ENCODE measurements around the gene CYLD.

Gene CYLD

DNA sequence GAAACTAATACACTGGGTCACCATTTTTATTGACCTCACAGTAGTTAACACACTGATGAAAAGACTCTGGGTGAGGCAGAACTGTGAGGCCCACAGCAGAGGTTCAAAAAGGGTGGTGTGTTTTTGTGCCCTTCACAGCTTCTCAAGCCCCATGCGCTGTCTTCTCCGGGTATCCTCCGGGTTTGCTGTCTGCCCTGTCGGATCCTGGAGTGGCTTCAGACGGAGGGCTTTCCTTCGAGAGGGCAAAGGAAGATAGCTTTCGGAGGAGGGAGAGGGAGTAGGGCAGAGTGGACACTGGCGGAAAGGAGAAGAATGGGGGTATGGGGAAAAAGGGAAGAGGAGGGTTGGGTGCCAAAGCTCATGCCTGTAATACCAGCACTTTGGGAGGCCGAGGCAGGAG lies 80.8 kb downstream of the CYLD start:
- DNase-seq, result no peak

DNA sequence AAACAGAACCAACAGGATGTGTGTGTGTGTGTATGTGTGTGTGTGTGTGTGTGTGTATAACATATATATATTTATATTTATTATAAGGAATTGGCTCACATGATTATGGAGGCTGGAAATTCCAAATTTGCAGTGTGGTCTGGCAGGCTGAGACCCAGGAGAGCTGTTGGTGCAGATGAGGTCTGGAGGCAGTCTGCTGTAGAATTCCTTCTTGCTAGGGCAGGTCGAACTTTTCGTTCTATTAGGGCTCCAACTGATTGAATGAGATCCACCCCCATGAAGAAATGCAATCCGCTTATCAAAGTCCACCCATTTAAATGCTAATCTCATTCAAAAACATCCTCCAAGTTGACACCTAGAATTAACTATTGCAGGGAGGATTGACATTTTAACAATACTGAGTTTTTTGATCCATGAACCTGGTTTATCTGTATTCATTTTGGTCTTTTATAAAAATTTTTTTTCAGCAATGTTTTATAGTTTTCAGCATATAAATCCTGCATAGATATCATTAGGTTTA lies 85.0 kb downstream of the CYLD start:
- DNase-seq, result no peak

DNA sequence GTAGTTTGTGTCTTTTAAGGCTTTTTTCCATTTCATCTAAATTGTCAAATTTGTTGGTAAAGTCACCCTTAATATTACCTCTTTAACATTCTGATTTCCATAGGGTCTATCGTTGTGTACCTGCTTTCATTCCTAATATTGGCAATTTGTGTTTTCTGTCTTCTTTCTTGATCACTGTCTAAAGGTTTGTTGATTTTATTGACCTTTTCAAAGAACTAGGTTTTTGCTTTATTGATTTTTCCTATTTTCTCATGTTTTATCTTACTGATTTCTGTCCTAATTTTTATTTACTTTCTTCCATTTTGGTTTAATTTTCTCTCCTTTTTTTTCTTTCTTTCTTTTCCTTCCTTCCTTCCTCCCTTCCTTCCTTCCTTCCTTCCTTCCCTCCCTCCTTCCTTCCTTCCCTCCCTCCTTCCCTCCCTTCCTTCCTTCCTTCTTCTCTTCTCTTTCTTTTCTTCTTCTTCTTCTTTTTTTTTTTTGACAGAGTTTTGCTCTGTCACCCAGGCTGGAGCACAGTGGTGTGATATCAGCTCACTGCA lies 86.3 kb downstream of the CYLD start:
- no peak for DNase-seq

DNA sequence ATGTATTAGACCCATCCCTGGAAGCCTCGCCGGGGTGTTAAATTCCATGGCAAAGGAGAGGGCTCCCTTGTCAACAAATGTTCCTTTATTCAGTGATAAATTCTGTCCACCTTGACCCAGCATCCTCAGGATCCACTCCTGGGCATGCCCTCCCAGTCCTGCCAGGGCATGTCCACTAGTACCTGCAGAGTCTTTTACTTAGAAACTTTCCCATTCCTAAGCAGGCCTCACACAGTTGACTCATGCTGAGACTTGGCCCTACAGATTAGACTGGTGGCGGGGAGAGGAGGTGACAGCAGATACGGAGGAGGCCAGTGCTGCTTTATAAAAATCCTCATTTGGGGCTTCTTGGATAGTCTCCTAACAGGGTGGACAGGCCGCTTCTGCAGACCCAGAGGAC lies 88.8 kb downstream of the CYLD start:
- no peak for DNase-seq

DNA sequence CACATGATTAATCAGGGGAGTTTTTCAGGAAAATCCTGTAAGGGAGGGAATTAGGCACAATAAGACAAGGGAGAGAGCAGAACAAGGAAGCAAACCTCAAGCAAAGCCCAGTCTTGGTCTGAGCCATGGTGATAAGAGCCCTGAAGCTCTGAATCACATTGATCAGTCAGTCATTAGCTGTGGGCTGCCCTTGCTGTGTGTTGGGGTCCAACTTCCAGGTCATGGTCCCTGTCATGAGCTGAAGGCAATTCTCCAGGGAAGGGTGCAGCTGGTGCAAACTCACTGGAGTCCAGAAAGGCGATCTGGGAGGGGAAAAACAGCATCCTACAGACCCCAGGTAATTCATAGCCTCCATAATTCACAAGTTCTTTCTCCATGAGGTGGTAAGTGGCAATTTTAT lies 89.9 kb downstream of the CYLD start:
- no peak for DNase-seq

DNA sequence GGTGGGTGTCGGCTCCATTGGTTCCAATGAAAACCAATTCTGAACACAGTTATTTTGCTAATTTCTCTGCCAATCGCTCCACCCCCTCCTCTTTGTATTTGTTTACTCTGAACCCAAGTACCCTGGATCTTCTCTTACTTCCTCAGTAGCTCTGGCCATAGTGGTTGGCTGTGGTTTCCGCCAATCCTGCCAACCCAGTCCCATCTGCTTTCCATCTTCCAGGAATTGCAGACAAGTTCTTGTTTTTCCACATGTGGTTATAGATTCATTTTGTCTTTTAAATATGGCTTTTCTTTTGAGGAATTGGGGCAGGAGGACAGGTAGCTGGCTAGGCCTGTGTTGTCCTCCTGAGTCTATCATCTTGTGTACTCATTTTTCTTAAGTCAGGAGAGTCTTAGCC lies 92.0 kb downstream of the CYLD start:
- DNase-seq, result no peak

DNA sequence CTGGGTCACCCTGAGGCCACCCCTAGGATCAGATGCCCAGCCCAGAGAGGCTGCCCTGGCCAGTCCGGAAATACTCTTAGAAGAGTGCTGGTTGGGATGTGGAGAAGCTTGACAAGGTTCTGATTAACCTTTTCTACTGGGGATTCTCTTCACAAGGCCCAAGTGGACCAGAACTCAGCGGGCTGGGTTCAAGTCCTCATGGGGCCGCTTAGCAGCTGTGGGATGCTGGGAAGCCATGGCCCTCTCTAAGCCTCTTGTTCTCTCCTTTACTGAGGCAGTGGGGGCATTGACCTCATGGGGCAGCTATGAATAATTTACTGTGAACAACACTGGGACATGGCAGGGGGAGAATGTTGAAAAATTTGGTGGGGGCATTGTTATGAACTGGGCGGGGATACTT lies 92.8 kb downstream of the CYLD start:
- no peak for DNase-seq

DNA sequence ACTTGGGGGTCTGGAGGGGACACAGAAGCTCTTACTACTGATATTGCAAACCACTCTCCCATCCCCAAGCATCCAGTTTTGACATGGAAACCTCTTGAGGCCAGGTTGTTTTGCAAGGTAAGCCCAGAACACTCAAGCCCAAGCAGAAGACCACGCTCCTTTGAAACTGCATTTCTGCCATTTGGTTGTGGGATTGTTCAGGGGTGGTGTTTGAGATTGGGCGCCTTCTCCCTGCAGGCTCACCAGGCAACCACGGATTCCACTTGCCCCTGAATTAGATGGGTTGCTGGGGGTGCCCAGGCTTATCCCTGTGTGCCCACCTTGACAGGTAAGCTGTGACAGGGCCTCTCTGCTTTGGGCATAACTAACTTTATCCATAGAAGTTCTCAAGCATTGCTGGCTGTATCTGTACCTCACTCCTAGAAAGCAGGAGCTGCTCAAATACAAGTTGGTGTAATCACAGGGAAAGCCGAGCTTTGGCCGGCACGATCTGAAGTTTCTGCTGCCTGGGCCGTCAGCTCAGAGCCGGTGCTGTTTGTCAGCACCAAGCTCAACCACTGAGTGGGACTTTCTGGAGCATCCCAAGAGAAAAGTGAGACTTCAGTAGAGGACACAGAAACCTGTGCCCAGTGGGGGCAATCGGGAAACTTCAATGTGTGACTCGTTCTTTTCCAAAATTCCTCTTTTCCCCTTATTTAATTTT lies 93.6 kb downstream of the CYLD start:
- no peak for DNase-seq

DNA sequence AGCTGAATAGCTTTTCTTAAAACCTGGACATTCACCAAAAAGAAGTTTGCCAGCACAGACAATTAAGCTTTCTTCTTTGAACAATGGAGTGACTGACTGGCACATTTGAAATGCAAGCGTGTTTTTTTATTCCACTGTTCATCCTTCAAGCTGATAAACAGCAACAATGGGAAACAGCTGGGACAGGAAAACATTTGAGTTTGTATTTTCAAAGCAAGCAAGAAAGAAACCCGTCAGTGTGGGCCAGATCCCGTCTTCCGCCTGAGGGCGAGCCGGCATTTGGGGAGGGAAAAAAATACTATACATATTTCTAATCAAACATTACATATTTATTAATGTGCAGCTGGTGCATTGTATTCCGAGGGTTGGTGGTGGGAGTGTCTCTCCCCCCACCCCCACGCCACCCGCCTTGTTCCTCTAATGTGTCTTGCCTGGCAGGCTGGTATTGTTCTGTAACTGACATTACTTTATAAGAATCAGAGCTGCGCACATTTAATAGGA lies 94.3 kb downstream of the CYLD start:
- DNase-seq, result no peak

DNA sequence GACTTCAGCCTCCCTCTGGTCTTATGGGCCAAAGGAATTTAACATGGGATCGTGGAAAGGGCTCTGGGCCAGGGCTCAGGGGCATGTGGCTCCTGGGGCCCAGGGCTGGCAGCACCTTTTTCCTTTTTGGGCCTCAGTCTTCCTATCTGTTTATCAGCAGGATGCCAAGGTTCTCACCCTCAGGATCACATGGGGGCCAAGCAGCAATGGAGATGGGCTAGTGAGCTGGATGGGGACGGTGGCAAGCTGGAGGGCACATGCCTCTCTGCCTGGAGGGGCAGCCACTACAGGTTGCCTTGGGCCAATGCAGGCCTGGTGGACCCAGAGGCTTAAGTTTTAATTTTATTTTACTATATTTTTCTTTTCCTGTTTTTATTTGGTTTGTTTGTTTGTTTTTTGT lies 95.4 kb downstream of the CYLD start:
- DNase-seq, result no peak

DNA sequence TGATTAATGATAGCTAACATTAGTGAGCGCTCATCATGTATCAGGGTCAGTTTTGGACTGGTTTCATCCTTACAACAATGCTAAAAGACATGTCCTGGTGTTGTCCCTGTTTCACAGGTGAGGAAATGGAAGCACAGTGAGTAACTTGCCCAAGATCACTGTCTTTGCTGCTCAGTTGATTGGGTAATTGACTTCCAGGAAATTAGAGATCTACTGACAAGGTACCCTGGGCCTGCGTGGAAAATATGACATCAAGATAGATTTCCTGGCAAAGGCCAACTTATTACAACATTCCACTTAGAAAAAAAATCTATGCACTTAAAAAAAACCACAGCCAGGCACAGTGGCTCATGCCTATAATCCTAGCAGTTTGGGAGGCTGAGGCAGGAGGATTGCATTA lies 96.3 kb downstream of the CYLD start:
- DNase-seq, result no peak

DNA sequence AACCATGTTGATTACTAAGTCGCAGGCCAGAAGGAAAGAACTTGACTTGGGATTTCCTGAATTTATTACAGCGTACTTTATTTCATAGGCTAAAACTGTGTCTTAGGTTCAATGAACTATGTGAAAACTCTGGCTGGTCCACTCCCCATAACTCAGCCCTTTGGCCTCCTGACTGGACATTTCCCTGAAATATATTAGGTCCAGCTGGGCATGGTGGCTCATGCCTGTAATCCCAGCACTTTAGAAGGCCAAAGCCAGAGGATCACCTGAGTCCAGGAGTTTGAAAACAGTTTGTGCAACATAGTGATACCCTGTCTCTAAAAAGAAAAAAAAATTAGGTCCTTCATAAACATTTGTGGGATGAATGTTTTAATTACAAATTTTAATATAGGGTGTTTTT lies 97.0 kb downstream of the CYLD start:
- no peak for DNase-seq

DNA sequence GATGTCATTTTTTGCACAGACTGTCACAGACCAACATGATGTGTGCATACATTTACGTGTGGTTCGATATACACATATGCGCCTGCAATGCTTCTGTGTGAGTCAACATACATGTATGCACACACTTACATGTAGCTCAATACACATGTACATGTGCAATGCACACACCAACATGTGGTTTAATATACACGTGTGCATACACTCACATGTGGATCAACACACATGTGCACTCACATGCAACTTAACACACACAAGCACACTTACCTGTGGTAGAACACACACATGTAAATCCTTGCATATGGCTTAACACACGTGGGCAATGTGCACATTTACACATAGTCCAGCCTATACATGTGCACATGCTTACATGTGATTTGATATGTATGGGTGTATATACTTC lies 97.5 kb downstream of the CYLD start:
- DNase-seq, result no peak

DNA sequence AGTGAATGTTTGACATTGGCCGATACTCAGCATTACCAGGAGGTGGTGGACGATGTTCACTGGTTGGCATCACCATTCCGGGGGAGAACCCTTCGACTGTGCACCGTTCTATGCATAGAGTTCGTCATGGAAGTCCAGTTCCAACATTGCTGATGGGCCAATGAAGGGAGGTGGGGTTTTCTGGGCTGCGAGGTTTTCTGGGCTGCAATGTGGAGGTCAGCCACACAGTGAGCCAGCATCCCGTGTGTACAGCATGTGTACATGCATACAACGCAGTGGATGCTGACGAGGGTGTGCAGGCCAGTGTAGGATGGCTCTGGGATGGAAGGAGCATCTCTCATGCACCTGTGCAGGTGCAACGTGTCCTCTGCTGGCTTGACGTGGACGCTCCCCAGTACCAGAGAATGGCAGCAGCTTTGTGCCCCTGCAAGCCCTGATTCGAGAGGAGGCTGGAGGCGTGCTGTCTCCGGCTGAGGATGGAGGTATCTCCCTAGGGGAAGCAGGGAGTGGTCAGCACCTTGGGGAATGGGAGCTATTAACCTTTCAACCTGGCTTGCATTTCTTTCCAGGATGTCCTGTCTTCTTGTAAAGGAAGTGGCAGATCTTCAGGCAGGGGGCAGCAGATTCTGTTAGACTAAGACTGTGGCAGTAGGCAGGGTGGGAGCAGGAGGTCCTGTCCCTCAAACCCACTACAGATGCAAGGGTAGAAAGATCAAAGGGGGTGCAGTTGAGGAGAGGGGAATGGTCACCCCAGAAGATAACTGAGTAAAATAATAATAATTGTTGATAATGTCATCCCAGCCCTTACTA lies 98.2 kb downstream of the CYLD start:
- no peak for DNase-seq

DNA sequence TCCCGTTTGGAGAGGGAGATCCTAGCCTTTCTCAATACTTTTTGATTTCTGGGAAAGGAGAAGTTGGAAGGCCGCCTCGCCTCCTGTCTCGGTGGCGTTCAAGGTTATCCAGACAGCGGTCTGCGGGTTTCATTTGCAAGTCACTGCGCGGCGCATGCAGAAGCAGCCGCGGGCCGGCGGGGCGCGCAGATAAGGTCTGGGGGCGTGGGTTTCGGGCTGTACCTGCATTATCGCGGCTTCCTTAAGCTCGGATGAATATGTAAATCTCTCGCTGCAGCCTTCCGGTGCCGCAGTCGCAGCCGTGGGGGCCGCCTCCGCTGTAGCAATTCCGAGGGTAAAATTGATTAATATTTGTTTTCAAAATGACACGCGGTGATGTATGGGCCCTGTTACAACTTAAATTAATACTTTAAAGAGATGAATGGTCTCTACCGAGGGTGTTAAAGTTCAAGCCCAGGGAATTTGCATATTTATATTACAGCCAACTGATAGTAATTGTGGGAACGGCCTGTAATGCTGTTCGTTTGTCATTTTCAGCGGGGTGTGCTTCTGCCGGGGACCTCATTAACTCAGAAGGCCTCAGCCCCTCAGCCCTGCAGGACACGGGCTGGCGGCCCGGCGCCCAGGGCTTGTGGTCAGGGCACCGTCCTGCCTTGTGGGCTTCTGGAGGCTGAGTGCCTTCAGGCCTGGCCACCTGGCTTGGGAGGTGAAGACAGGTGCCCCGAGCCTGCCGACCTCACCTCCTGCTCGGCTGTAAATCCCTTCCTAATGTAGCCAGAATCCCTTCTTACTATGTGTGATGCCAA lies 99.4 kb downstream of the CYLD start:
- no peak for DNase-seq

DNA sequence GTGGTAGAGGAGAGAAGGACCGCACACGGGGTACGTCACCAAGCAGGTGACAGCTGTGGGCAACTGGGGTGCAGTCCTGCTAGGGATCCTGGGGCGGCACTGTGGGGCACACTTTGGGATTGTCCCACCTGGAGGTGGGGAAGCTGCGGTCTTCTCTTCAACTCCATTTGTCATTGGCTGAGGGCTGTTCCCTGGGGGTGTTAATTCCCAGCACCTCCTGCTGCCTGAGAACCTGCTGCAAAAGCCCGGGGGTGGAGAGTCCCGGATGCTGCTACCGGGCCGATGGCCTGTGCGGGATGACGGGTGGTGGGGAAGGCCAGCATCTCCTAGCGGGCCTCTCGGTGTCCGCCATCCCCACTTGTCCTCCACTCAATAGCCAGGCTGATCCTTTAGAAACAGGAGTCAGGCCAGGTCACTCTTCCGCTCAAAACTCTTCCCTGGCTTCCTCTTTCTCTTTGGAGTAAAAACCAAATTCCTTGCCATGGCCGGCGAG lies 100.2 kb downstream of the CYLD start:
- DNase-seq, result no peak

DNA sequence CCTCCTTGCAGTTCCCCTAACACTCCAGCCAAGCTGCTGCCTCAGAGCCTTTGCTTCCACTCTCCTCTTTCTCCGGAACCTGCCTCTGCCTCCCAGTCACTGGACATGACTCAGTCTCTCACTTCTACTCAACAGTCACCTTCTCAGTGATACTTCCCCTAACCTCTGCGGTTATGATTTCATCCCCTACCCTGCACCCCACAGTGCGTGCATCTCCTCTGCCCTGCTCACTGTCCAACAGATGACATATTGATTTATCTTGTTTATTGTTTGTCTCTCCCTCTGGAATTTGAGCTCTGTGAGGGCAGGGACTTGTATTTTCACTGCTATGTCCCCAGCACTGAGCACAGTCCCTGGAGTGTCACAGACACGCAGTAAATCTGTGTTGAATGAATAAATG lies 100.7 kb downstream of the CYLD start:
- no peak for DNase-seq

DNA sequence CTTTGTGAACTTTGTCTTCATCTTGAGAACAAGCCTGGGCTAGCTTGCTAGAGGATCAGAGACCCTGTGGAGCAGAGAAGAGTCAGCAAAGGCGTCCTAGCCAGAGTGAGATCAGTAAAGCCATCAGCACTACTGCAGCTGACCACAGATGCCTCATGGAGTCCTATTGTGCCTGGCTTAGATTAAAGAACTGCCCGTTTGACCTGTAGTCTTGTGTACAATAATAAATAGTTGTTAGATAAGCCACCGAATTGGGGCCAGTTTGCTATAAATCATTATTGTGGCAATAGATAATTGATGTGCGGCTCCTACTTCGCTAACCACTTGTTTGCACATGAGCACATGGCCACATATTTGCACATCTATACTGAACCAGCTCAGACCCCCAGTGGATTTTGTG lies 103.0 kb downstream of the CYLD start:
- no peak for DNase-seq

DNA sequence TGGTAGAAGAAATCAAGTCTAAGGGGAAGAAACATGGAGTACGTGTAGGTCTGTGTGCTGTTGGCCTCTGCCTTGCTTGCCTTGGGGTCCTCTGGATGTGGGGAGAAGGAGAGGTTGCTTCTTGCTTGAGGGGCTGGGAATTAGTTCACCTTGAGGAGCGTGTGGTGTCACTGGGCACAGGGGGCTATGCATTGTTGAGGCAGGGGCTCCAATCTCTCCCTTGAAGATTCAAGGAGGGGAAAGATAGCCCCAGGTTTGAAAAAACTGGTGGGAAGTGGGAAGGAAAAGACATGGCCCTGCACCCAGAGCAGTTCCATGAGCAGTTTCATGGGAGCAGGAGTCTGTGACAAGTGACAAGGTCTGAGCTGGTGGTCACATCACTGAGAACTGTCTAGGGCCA lies 103.4 kb downstream of the CYLD start:
- no peak for DNase-seq

DNA sequence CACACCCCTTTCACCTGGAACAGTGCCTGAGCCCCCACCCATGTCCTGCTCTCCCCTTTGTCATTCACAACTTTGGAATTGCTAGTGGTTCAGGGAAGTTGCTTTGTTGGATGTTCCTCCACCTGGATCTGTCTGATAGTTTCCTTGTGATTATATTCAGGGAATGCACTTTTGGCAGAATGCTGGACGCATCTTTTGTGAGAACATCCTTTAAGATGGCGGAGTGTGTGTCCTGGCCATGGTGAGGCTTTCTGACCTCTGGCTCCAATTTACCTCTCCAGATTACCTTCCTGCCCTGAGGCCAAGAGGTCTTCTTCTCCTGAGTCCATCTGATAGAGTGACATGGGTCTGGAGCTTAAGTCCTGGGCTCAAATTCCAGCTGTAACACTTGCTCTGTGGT lies 104.6 kb downstream of the CYLD start:
- DNase-seq, result no peak

DNA sequence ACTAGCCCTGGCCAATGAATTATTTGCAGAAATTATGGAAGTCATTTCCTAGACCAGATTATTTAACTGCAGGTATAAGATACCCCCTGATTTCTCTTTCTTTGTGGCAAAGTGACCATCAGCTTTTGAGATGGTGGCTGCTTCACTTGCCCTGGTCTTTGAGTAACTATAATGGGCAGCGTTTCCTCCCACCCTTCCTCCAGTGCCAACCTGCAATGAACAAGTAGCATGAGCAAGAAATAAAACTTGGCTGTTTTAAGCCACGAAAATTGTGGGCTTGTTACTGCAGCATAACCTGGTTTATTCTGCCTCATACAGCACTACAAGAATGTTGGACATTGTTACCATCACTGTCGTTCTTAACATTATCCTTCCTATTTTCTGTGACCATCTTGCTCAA lies 105.3 kb downstream of the CYLD start:
- DNase-seq, result no peak

DNA sequence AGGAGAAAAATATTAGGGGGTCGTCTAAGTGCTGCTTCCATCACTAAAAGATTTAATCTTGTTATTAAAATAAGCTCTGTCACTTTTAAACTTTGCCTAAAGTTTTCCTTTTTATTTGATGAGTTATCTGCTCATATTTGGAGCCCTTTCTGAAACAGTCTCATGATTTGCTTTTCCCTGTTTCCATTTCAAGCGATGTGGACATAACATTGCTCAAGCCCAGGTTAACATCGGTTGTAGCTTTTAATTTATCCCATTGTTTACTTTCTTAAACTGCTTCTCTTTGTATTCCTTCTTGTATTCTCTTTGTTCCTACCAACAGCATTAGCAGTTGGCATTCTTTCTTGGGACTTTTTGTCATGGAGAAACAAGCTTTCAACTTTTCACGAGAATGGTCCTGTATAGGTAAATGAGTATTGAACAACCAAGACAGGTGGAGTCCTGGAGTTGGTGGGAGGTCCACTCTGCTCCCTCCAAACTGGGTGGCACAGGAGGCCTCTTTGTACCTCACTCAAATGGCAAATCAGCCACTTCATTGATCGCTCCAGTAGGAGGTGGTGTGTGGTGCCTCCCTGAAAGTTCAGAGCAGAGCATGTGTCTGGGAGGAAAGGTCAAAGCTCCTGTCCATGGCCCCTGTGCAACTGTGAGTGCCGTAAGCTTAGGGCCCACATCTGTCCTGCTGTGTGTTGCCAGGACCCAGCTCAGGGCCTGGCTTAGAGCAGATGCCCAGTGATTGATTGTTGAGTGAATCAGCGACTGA lies 107.0 kb downstream of the CYLD start:
- no peak for DNase-seq
